ENCODE data around the gene EMSY.
A peak's percentile ranks its signal among the peaks of the same experiment; 100 is the strongest.

Gene EMSY

GRCh38 chr11:76597533-76598425 lies 153.0 kb downstream of the EMSY start:
- no peaks in the 10 kb centered on the region for H3K27me3 ChIP-seq (ENCODE audit: control insufficient read depth, insufficient read depth, low read length)
- H3K36me3 ChIP-seq (ENCODE audit: control insufficient read depth, insufficient read depth, low read length), result no peaks in the 10 kb centered on the region
- H3K27ac ChIP-seq (ENCODE audit: low read depth, low read length), result no peak overlapping the region
- H3K9me3 ChIP-seq (ENCODE audit: control insufficient read depth, insufficient read depth, low read length), result no peaks in the 10 kb centered on the region
- H3K4me3 ChIP-seq (ENCODE audit: low read depth, low read length), result no peak overlapping the region
- no peaks in the 10 kb centered on the region for H3K4me1 ChIP-seq (ENCODE audit: control insufficient read depth, insufficient read depth, low read length)
- H3K9ac ChIP-seq (ENCODE audit: low read depth, low read length), result no peak overlapping the region

- H3K9me3 ChIP-seq (ENCODE audit: control insufficient read depth, insufficient read depth, low read length), result no peaks in the 10 kb centered on the region
- no peaks in the 10 kb centered on the region for H3K4me1 ChIP-seq (ENCODE audit: control insufficient read depth, insufficient read depth, low read length)
- no peaks in the 10 kb centered on the region for H3K27me3 ChIP-seq (ENCODE audit: control insufficient read depth, insufficient read depth, low read length)
- no peak overlapping the region for H3K9ac ChIP-seq (ENCODE audit: low read depth, low read length)
- H3K4me3 ChIP-seq (ENCODE audit: low read depth, low read length), result no peak overlapping the region
- H3K27ac ChIP-seq (ENCODE audit: low read depth, low read length), result no peak overlapping the region
- no peaks in the 10 kb centered on the region for H3K36me3 ChIP-seq (ENCODE audit: control insufficient read depth, insufficient read depth, low read length)
These were observed 153.6 kb downstream of the EMSY start for GRCh38 chr11:76598426-76598839.

DNA sequence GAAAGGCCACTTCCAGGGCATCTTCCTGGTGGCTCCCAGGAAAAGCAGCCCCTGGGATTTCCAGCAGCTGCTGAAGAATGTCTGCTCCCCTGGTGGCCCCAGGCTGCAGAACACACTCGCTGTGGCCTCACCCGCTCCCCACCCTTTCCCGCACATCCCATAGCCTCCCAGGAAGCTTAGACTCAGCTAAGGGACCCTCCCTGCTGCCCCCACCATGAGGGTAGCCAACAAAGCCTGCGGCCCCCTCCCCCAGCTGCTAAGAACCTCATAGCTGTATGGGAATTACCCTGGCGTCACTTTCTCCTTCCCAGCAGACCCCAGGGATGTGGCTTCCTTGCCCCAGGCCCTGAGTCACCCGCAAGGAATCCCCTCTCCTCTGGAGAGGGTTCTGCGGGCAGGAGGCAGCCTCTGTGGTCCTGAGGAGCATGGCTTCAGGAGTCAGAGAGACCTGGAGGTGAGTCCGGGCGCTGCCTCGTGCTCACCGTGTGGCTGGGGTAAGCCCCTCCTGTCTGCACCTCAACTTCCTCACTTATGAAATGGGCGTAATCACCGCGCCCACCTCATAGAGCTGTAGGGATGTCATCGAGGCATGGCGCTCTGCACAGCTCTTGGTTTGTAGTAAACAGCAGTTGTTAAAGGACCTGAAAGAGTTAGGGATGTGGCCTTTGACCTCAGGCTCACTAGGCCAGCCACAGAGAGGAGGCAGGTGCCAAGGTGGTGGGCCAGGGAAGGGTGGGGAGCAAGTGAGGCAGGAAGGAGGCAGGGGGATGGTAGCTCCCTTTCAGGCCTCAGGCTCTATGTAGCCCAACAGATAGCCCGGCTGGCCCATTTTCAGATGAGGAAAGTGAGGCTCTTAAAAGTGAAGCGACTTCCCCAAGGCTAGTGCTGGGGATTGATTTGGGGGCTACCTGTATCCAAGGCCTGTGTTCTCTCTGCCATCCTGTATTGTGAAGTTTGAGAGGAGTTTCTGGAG lies 154.5 kb downstream of the EMSY start:
- peak overlapping the region; percentile 25 for H3K27ac ChIP-seq (ENCODE audit: low read depth, low read length)

GRCh38 chr11:76600124-76600655 lies 155.4 kb downstream of the EMSY start:
- H3K9ac ChIP-seq (ENCODE audit: low read depth, low read length), result no peak overlapping the region
- H3K4me3 ChIP-seq (ENCODE audit: low read depth, low read length), result no peak overlapping the region

More for the DNA sequence above, 154.5 kb downstream of the EMSY start:
- Histone ChIP-seq H3K9me3 (ENCODE audit: control insufficient read depth, insufficient read depth, low read length) (no peaks in the 10 kb centered on the region), H3K4me3 (ENCODE audit: low read depth, low read length) (no peak overlapping the region), H3K36me3 (ENCODE audit: control insufficient read depth, insufficient read depth, low read length) (no peaks in the 10 kb centered on the region), H3K27me3 (ENCODE audit: control insufficient read depth, insufficient read depth, low read length) (no peaks in the 10 kb centered on the region), H3K9ac (ENCODE audit: low read depth, low read length) (no peak overlapping the region), H3K4me1 (ENCODE audit: control insufficient read depth, insufficient read depth, low read length) (no peaks in the 10 kb centered on the region)

DNA sequence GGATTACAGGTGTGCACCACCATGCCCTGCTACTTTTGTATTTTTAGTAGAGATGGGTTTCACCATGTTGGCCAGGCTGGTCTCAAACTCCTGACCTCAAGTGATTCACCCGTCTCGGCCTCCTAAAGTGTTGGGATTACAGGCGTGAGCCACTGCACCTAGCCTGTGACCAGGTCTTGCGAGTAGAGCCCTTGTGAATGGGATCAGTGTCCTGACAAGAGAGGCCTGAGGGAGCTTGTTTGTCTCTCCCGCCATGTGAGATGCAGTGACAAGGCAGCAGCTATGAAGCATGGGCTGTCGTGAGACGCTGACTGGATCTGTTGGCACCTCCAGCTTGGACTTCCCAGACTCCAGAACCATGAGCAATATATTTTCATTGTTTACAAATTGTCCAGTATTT lies 156.5 kb downstream of the EMSY start:
- Histone ChIP-seq H3K36me3 (ENCODE audit: control insufficient read depth, insufficient read depth, low read length) (no peaks in the 10 kb centered on the region), H3K4me1 (ENCODE audit: control insufficient read depth, insufficient read depth, low read length) (no peaks in the 10 kb centered on the region), H3K9me3 (ENCODE audit: control insufficient read depth, insufficient read depth, low read length) (no peaks in the 10 kb centered on the region), H3K27me3 (ENCODE audit: control insufficient read depth, insufficient read depth, low read length) (no peaks in the 10 kb centered on the region), H3K4me3 (ENCODE audit: low read depth, low read length) (no peak overlapping the region), H3K27ac (ENCODE audit: low read depth, low read length) (no peak overlapping the region), H3K9ac (ENCODE audit: low read depth, low read length) (no peak overlapping the region)

More at GRCh38 chr11:76600124-76600655, 155.4 kb downstream of the EMSY start:
- Histone ChIP-seq H3K9me3 (ENCODE audit: control insufficient read depth, insufficient read depth, low read length) (no peaks in the 10 kb centered on the region), H3K27ac (ENCODE audit: low read depth, low read length) (no peak overlapping the region), H3K4me1 (ENCODE audit: control insufficient read depth, insufficient read depth, low read length) (no peaks in the 10 kb centered on the region), H3K36me3 (ENCODE audit: control insufficient read depth, insufficient read depth, low read length) (no peaks in the 10 kb centered on the region), H3K27me3 (ENCODE audit: control insufficient read depth, insufficient read depth, low read length) (no peaks in the 10 kb centered on the region)

DNA sequence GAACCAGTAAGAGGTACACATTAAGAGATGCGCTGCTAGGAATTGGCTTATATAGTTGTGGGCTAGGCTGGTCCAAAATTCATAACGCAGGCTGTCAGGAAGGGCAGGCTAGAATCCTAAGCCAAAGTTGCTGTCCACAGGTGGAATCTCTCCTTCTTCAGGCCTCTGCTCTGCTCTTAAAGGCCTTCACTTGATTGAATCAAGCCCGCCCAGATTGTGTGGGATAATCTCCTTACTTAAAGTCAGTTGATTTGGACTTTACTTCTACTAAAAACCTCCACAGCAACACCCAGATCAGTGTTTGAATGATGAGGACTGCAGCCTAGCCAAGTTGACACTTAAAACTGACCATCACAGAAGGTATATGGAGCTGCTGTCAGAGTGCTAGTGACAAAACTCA lies 156.9 kb downstream of the EMSY start:
- H3K4me1 ChIP-seq (ENCODE audit: control insufficient read depth, insufficient read depth, low read length), result no peaks in the 10 kb centered on the region

DNA sequence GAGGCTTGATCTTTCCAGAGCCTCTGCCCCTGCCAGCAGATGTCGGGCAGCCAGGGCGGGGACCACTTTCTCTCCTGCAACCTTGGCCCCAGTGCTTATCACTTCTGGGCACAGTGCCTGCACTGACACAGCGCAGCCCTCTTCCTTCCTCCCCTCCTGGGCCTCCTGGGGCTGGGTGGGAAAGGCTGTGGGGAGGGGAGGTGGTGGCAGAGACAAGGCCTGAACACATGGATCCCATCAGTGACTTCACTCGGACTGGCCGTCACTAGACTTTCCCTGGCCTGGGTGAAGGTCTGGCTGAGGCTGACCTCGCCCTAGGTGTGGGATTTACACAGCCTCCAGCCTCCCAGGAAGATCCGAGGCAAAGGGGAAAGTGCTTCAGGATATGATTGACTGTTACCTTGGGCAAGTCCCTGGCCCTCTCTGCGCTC lies 157.6 kb downstream of the EMSY start:
- H3K36me3 ChIP-seq (ENCODE audit: control insufficient read depth, insufficient read depth, low read length), result no peaks in the 10 kb centered on the region
- no peak overlapping the region for H3K27ac ChIP-seq (ENCODE audit: low read depth, low read length)
- H3K4me1 ChIP-seq (ENCODE audit: control insufficient read depth, insufficient read depth, low read length), result no peaks in the 10 kb centered on the region
- H3K4me3 ChIP-seq (ENCODE audit: low read depth, low read length), result no peak overlapping the region
- H3K9me3 ChIP-seq (ENCODE audit: control insufficient read depth, insufficient read depth, low read length), result no peaks in the 10 kb centered on the region
- H3K9ac ChIP-seq (ENCODE audit: low read depth, low read length), result no peak overlapping the region
- H3K27me3 ChIP-seq (ENCODE audit: control insufficient read depth, insufficient read depth, low read length), result no peaks in the 10 kb centered on the region

More for the DNA sequence above, 156.9 kb downstream of the EMSY start:
- H3K4me3 ChIP-seq (ENCODE audit: low read depth, low read length), result no peak overlapping the region
- H3K27ac ChIP-seq (ENCODE audit: low read depth, low read length), result no peak overlapping the region
- H3K9ac ChIP-seq (ENCODE audit: low read depth, low read length), result no peak overlapping the region
- no peaks in the 10 kb centered on the region for H3K36me3 ChIP-seq (ENCODE audit: control insufficient read depth, insufficient read depth, low read length)
- H3K9me3 ChIP-seq (ENCODE audit: control insufficient read depth, insufficient read depth, low read length), result no peaks in the 10 kb centered on the region
- no peaks in the 10 kb centered on the region for H3K27me3 ChIP-seq (ENCODE audit: control insufficient read depth, insufficient read depth, low read length)
